ENCODE data around the gene MTCL1. TPM values are rescaled to one million over a fixed set of nuclear protein-coding genes. Genes with fewer than 3 reads are reported as not detected.

MTCL1 gene
- total RNA-seq, 2 donors from 2014 or later = 5.4 to 7.2 TPM

GRCh38 chr18:8791171-8791651, 85.9 kb downstream of the MTCL1 start:
- H3K4me1 ChIP-seq = no peaks in the 10 kb centered on the region
- no peak overlapping the region for H3K27ac ChIP-seq
- H3K9me3 ChIP-seq = no peaks in the 10 kb centered on the region
- DNase-seq (ENCODE audit: low spot score) = no peak
- no peak overlapping the region for H3K4me3 ChIP-seq
- no peak for TF ChIP-seq CTCF (IDR thresholded peaks at IDR 0.05)
- H3K36me3 ChIP-seq = no peaks in the 10 kb centered on the region
- H3K27me3 ChIP-seq = no peaks in the 10 kb centered on the region

GRCh38 chr18:8792688-8793316, 87.4 kb downstream of the MTCL1 start:
- no peak for DNase-seq (ENCODE audit: low spot score)
- no peak overlapping the region for H3K4me3 ChIP-seq
- H3K36me3 ChIP-seq = no peaks in the 10 kb centered on the region
- no peaks in the 10 kb centered on the region for H3K4me1 ChIP-seq
- H3K27me3 ChIP-seq = no peaks in the 10 kb centered on the region
- TF ChIP-seq CTCF (IDR thresholded peaks at IDR 0.05) = no peak
- H3K27ac ChIP-seq = no peak overlapping the region
- no peaks in the 10 kb centered on the region for H3K9me3 ChIP-seq

- no peak for TF ChIP-seq CTCF (IDR thresholded peaks at IDR 0.05)
- H3K9me3 ChIP-seq = no peaks in the 10 kb centered on the region
- H3K27ac ChIP-seq = no peak overlapping the region
- no peaks in the 10 kb centered on the region for H3K4me1 ChIP-seq
- no peak for DNase-seq (ENCODE audit: low spot score)
- no peaks in the 10 kb centered on the region for H3K27me3 ChIP-seq
- no peak overlapping the region for H3K4me3 ChIP-seq
- no peaks in the 10 kb centered on the region for H3K36me3 ChIP-seq
Observed at GRCh38 chr18:8793445-8794155, 88.2 kb downstream of the MTCL1 start.

GRCh38 chr18:8794156-8794933, 89.0 kb downstream of the MTCL1 start:
- no peaks in the 10 kb centered on the region for H3K36me3 ChIP-seq
- no peak for DNase-seq (ENCODE audit: low spot score)
- no peak for TF ChIP-seq CTCF (IDR thresholded peaks at IDR 0.05)
- no peaks in the 10 kb centered on the region for H3K27me3 ChIP-seq
- no peak overlapping the region for H3K4me3 ChIP-seq
- no peak overlapping the region for H3K27ac ChIP-seq
- no peaks in the 10 kb centered on the region for H3K4me1 ChIP-seq
- no peaks in the 10 kb centered on the region for H3K9me3 ChIP-seq

DNA sequence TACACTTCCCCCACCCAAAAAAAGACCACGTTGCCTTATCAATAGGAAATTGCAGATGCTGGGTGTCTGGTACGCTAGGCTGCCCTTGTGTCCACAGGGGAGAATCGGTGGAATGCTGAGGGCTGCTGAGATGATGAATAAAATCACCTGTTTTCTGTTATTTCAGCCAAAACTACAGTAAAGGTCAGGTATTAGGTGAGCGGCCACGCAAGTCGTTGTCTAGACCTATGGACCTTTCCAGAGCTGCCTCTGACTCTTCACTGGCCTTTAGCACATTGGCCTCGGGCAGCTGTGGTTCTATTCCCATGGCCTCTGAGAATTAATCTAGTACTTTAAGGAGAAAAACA, 89.6 kb downstream of the MTCL1 start:
- H3K4me1 ChIP-seq = no peaks in the 10 kb centered on the region
- H3K27me3 ChIP-seq = no peaks in the 10 kb centered on the region
- no peak overlapping the region for H3K27ac ChIP-seq
- no peak for TF ChIP-seq CTCF (IDR thresholded peaks at IDR 0.05)
- DNase-seq (ENCODE audit: low spot score) = no peak
- H3K9me3 ChIP-seq = no peaks in the 10 kb centered on the region
- no peaks in the 10 kb centered on the region for H3K36me3 ChIP-seq
- no peak overlapping the region for H3K4me3 ChIP-seq
